ENCODE data around the gene RAB27A. TPM values are rescaled to one million over a fixed set of nuclear protein-coding genes. Genes with fewer than 3 reads are reported as not detected.

The RAB27A gene
- 30.2 and 106 TPM in 2 replicates for total RNA-seq (2011; cell fraction: chromatin; rRNA removed; ENCODE audit: low replicate concordance)
- total RNA-seq (2011; cell fraction: nucleolus; rRNA removed) = 15.7 and 21.6 TPM in 2 replicates
- 67.8 and 109 TPM in 2 replicates for total RNA-seq (2011; cell fraction: nucleoplasm; rRNA removed)
- total RNA-seq (2014; rRNA removed) (44.7 and 46.7 TPM in 2 replicates), total RNA-seq (2014; rRNA removed; fragmentation: Illumina TruSeq; extraction: Trizol) (80.4 and 103 TPM in 2 replicates), total RNA-seq (2015; rRNA removed; fragmentation: Illumina TruSeq; extraction: Trizol) (31.4 and 31.5 TPM in 2 replicates), total RNA-seq (2021) (85.9 and 90.2 TPM in 2 replicates), polyA plus RNA-seq (2011; rRNA removed) (145 and 171 TPM in 2 replicates), polyA plus RNA-seq (2014; fragmentation: Illumina TruSeq; extraction: Trizol) (128 TPM in 2 replicates), polyA plus RNA-seq (2014; fragmentation: Nextera tagmentation; extraction: Ambion mirVana) (10 to 100 TPM; 55.1 to 59.3 TPM), polyA plus RNA-seq (2014; rRNA removed) (113 and 118 TPM in 2 replicates), polyA minus RNA-seq (2011; rRNA and poly(A)+ RNA removed) (142 and 170 TPM in 2 replicates), Bru-seq, nascent RNA (percentile 91 among the genes with signal in this experiment), BruChase-seq, experiment 1, labeled RNA remaining after a 2-hour chase (percentile 89 among the genes with signal in this experiment), BruChase-seq, experiment 2, labeled RNA remaining after a 6-hour chase (percentile 85 among the genes with signal in this experiment)
- 37.8 and 101 TPM in 2 replicates for polyA plus RNA-seq (2011; cell fraction: cytosol; rRNA removed)
- 27.7 and 51.9 TPM in 2 replicates for polyA plus RNA-seq (2011; cell fraction: nucleus; rRNA removed)
- 57.6 and 84.6 TPM in 2 replicates for polyA plus RNA-seq (2012)
- polyA minus RNA-seq (2011; cell fraction: cytosol; rRNA and poly(A)+ RNA removed) = 39.3 and 46.7 TPM in 2 replicates
- polyA minus RNA-seq (2011; cell fraction: nucleus; rRNA and poly(A)+ RNA removed) = 15.1 and 33.4 TPM in 2 replicates
- long read RNA-seq, experiment 1, transcript RAB27A-201 (7 exons, 3,446 nt) = major isoform, 127 of 248 reads
- long read RNA-seq, experiment 1, partial matches to known transcripts = 15 of 248 reads
- long read RNA-seq, experiment 1, other reads (novel, unspliced or antisense) = 102 of 248 reads
- long read RNA-seq, experiment 2, transcript RAB27A-201 (7 exons, 3,446 nt) = major isoform, 47 of 113 reads
- long read RNA-seq, experiment 2, partial matches to known transcripts = 10 of 113 reads
- long read RNA-seq, experiment 2, other reads (novel, unspliced or antisense) = 54 of 113 reads
- long read RNA-seq, experiment 3, transcript RAB27A-201 (7 exons, 3,446 nt) = major isoform, 51 of 81 reads
- long read RNA-seq, experiment 3, partial matches to known transcripts = 1 of 81 reads
- long read RNA-seq, experiment 3, other reads (novel, unspliced or antisense) = 29 of 81 reads

DNA sequence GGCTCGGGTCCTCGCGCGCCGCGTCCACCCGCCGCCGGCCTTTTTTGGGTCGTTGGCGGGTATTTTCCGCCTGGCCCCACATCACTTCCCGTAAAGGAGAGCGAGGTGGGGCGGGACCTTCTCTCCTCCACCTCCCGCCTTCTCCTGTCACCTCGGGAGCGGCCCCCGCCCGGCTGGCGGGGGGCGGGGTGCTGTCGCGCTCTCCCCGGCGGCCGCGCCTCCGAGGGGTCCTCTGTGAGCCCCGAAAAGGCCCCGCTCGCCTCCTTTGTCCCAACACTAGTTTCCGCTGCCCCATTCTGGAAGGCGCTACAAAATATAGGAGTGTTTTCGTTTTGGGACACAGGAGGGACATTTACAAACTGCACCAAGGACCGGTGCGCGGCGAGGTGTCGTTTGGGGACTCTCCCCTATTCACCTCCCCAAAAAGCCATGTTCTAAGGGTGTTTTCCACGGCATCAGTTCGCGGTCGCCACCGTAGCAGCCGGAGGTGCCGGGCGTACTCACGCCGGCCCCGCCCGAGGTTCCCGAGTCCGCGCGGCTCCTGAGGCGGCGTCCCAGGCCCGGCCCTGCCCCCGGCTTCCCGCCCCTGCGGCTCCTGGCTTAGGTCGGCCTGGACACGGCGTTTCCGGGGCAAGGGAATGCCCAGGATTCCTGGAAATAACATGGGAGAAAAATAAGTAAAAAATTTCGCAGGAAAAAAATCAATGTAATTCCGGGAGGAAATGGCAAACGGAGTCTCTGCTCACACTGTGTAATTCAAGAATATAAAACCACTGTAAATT is at the start of gene RAB27A:
Gene RAB27A (minus strand): TSS at position 68 of the 782 bp plus-strand sequence. CDS start 54,879 bp downstream, outside the sequence.
- peak; percentile 82 for ATAC-seq
- POLR2A ChIA-PET = no interaction called here
- no peaks in the 10 kb centered on the region for H3K9me3 ChIP-seq (replicated peaks; ENCODE audit: control insufficient read depth, insufficient read depth, low read depth, low read length)
- H3K4me1 ChIP-seq (replicated peaks in 1 of 2; ENCODE audit: control insufficient read depth in 2 of 2, insufficient read depth in 2 of 2, low read length in 2 of 2) = peaks cover 18 to 29% of the 10 kb centered on the region in 2 experiments
- no peaks in the 10 kb centered on the region for H3K27me3 ChIP-seq (ENCODE audit: control insufficient read depth in 2 of 2, insufficient read depth in 2 of 2, low read length in 2 of 2)
- peak; percentile 87 to 90 (median 90) for DNase-seq (ENCODE audit: extremely low read depth in 1 of 4, low spot score in 3 of 4)
- peaks cover 14% of the 10 kb centered on the region for H3K36me3 ChIP-seq (ENCODE audit: control insufficient read depth, insufficient read depth, low read length)
- H3K9me1 ChIP-seq (ENCODE audit: control insufficient read depth, insufficient read depth, low read length) = no peaks in the 10 kb centered on the region
- no peaks in the 10 kb centered on the region for H4K20me1 ChIP-seq (replicated peaks; ENCODE audit: control insufficient read depth, insufficient read depth, low read length)
- no TSS peak for BruUV-seq (replicated peaks)
- FAIRE-seq = no peak
- peak within 1 kb of the TSS; percentile 98 for H2AFZ ChIP-seq (ENCODE audit: low read depth, low read length)
- peak within 1 kb of the TSS; percentile 94 for H3K27ac ChIP-seq (ENCODE audit: extremely low read depth, low read depth, low read length)
- H3K9ac ChIP-seq (ENCODE audit: insufficient read depth in 1 of 2, low read depth in 2 of 2, low read length in 2 of 2) = peak within 1 kb of the TSS; percentile 82 to 95
- peak within 1 kb of the TSS; percentile 88 for H3K4me3 ChIP-seq
- peak within 1 kb of the TSS; percentile 85 for H3K4me2 ChIP-seq (ENCODE audit: insufficient read depth, low read length)
- in situ Hi-C loops (cut with MboI) (loop anchor here (5.0 kb wide), 1 partner anchor 73 kb away; no protein-coding TSS in a partner anchor), intact Hi-C loops (cut with micrococcal nuclease) (loop anchor here (1.0 to 10.0 kb wide), 8 partner anchors 53 to 355 kb away; partner anchors contain the start of gene RSL24D1)
- WGBS (ENCODE audit: insufficient coverage, low coverage, missing lambda C conversion rate) = 1% methylated on average over 49 of the region's 69 CpGs
- CTCF ChIA-PET (ENCODE audit: low intra/inter-chr PET ratio) = interaction anchor here (0.9 to 3.3 kb wide), 4 partner anchors 69 to 147 kb away, joined by 3 to 36 read pairs (median 8); partner anchors contain the start of gene RSL24D1
- H3K79me2 ChIP-seq (ENCODE audit: control insufficient read depth, insufficient read depth, low read length) = peaks cover 50% of the 10 kb centered on the region
- TF ChIP-seq EHMT2 (IDR thresholded peaks at IDR 0.05) (no peak), JUNB (CRISPR knock-in tag; conservative IDR thresholded peaks at IDR 0.05) (no peak), MED1 (CRISPR knock-in tag; IDR thresholded peaks at IDR 0.05; ENCODE audit: borderline replicate concordance) (no peak), RBM22 (IDR thresholded peaks at IDR 0.05; ENCODE audit: low read depth, low read length, poor library complexity, severe bottlenecking) (no peak), AFF4 (CRISPR knock-in tag; IDR thresholded peaks at IDR 0.05) (peak; percentile 75; the same call in 1 of the 2 replicates), DDX20 (tag; IDR thresholded peaks at IDR 0.05; ENCODE audit: low read depth) (no peak)
- TF ChIP-seq, protein P1, sequence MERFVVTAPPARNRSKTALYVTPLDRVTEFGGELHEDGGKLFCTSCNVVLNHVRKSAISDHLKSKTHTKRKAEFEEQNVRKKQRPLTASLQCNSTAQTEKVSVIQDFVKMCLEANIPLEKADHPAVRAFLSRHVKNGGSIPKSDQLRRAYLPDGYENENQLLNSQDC (CRISPR knock-in tag; IDR thresholded peaks at IDR 0.05) = no peak
